ENCODE results near the gene SPATS2. TPM values are rescaled to one million over a fixed set of nuclear protein-coding genes. Genes with fewer than 3 reads are reported as not detected.
A peak's percentile ranks its signal among the peaks of the same experiment; 100 is the strongest.
"Not testable (repeated sequence)": the region's sequence is repeated elsewhere in the genome, so short reads cannot be mapped to it uniquely, and the experiment has no call there.

The SPATS2 gene
- total RNA-seq, 1 donor from 2014 or later, result 43.9 TPM

- H3K27ac Mint-ChIP-seq (ENCODE audit: unreplicated experiment), result no peak overlapping the region
- no peak overlapping the region for H3K4me3 Mint-ChIP-seq (ENCODE audit: unreplicated experiment)
- H3K27me3 Mint-ChIP-seq (ENCODE audit: unreplicated experiment), result no peaks in the 10 kb centered on the region
- peaks cover 7% of the 10 kb centered on the region for H3K4me1 Mint-ChIP-seq (ENCODE audit: low read depth, unreplicated experiment)
- no peaks in the 10 kb centered on the region for H3K9me3 Mint-ChIP-seq (ENCODE audit: unreplicated experiment)
- peaks cover 4% of the 10 kb centered on the region for H3K36me3 Mint-ChIP-seq (ENCODE audit: unreplicated experiment)
- no peak for DNase-seq
- no peak for TF ChIP-seq CTCF (IDR thresholded peaks at IDR 0.05; ENCODE audit: partially characterized antibody, unreplicated experiment)
These were observed 158.7 kb downstream of the SPATS2 start for GRCh38 chr12:49525942-49526341.

- no peak for DNase-seq
- H3K9me3 Mint-ChIP-seq (ENCODE audit: unreplicated experiment), result no peaks in the 10 kb centered on the region
- peaks cover 7% of the 10 kb centered on the region for H3K4me1 Mint-ChIP-seq (ENCODE audit: low read depth, unreplicated experiment)
- peak overlapping the region; percentile 10 for H3K27ac Mint-ChIP-seq (ENCODE audit: unreplicated experiment)
- H3K4me3 Mint-ChIP-seq (ENCODE audit: unreplicated experiment), result peak overlapping the region; percentile 18
- H3K36me3 Mint-ChIP-seq (ENCODE audit: unreplicated experiment), result peaks cover 4% of the 10 kb centered on the region
- no peaks in the 10 kb centered on the region for H3K27me3 Mint-ChIP-seq (ENCODE audit: unreplicated experiment)
- TF ChIP-seq CTCF (IDR thresholded peaks at IDR 0.05; ENCODE audit: partially characterized antibody, unreplicated experiment), result no peak
These were observed 160.3 kb downstream of the SPATS2 start for GRCh38 chr12:49527361-49528130.

- peaks cover 7% of the 10 kb centered on the region for H3K4me1 Mint-ChIP-seq (ENCODE audit: low read depth, unreplicated experiment)
- no peak for TF ChIP-seq CTCF (IDR thresholded peaks at IDR 0.05; ENCODE audit: partially characterized antibody, unreplicated experiment)
- H3K4me3 Mint-ChIP-seq (ENCODE audit: unreplicated experiment), result no peak overlapping the region
- peaks cover 2% of the 10 kb centered on the region for H3K27me3 Mint-ChIP-seq (ENCODE audit: unreplicated experiment)
- H3K9me3 Mint-ChIP-seq (ENCODE audit: unreplicated experiment), result no peaks in the 10 kb centered on the region
- H3K36me3 Mint-ChIP-seq (ENCODE audit: unreplicated experiment), result peaks cover 4% of the 10 kb centered on the region
- DNase-seq, result no peak
- H3K27ac Mint-ChIP-seq (ENCODE audit: unreplicated experiment), result no peak overlapping the region
These were observed 162.2 kb downstream of the SPATS2 start for GRCh38 chr12:49529414-49529813.

GRCh38 chr12:49531745-49532144, 164.5 kb downstream of the SPATS2 start:
- no peak for DNase-seq
- no peak for TF ChIP-seq CTCF (IDR thresholded peaks at IDR 0.05; ENCODE audit: partially characterized antibody, unreplicated experiment)
- Mint-ChIP-seq H3K27me3 (ENCODE audit: unreplicated experiment) (peaks cover 3% of the 10 kb centered on the region), H3K4me3 (ENCODE audit: unreplicated experiment) (no peak overlapping the region), H3K36me3 (ENCODE audit: unreplicated experiment) (peaks cover 4% of the 10 kb centered on the region), H3K27ac (ENCODE audit: unreplicated experiment) (no peak overlapping the region), H3K4me1 (ENCODE audit: low read depth, unreplicated experiment) (peaks cover 7% of the 10 kb centered on the region), H3K9me3 (ENCODE audit: unreplicated experiment) (no peaks in the 10 kb centered on the region)

GRCh38 chr12:49533331-49533730, 166.1 kb downstream of the SPATS2 start:
- Mint-ChIP-seq H3K4me3 (ENCODE audit: unreplicated experiment) (no peak overlapping the region), H3K36me3 (ENCODE audit: unreplicated experiment) (peaks cover 4% of the 10 kb centered on the region), H3K27me3 (ENCODE audit: unreplicated experiment) (peaks cover 3% of the 10 kb centered on the region), H3K27ac (ENCODE audit: unreplicated experiment) (no peak overlapping the region), H3K4me1 (ENCODE audit: low read depth, unreplicated experiment) (no peaks in the 10 kb centered on the region), H3K9me3 (ENCODE audit: unreplicated experiment) (no peaks in the 10 kb centered on the region)
- no peak for TF ChIP-seq CTCF (IDR thresholded peaks at IDR 0.05; ENCODE audit: partially characterized antibody, unreplicated experiment)
- DNase-seq, result no peak

GRCh38 chr12:49534122-49534521, 166.9 kb downstream of the SPATS2 start:
- not testable (repeated sequence) for H3K27ac Mint-ChIP-seq (ENCODE audit: unreplicated experiment); H3K9me3 Mint-ChIP-seq (ENCODE audit: unreplicated experiment); H3K36me3 Mint-ChIP-seq (ENCODE audit: unreplicated experiment); H3K27me3 Mint-ChIP-seq (ENCODE audit: unreplicated experiment); H3K4me3 Mint-ChIP-seq (ENCODE audit: unreplicated experiment); H3K4me1 Mint-ChIP-seq (ENCODE audit: low read depth, unreplicated experiment); DNase-seq
